Ishikawa (cell line): Measurements from ENCODE around the gene SMPD3.
A peak's percentile ranks its signal among the peaks of the same experiment; 100 is the strongest.

Experiments used
- CEBPB ChIP-seq: IDR thresholded peaks from 2 replicates; pipeline ENCODE4 v1.6.1; 2012
- EGR1 ChIP-seq: IDR thresholded peaks from 2 replicates; pipeline ENCODE4 v1.6.1; 2012
- FOXM1 ChIP-seq: IDR thresholded peaks from 2 replicates; pipeline ENCODE4 v1.6.1; 2012; ENCODE audit warnings: low read depth, borderline replicate concordance
- REST ChIP-seq: IDR thresholded peaks from 2 replicates; pipeline ENCODE4 v1.6.1; 2012; ENCODE audit warnings: low read depth, mild to moderate bottlenecking
- TAF1 ChIP-seq: IDR thresholded peaks from 2 replicates; pipeline ENCODE4 v1.6.1; 2012; ENCODE audit warnings: low read depth, mild to moderate bottlenecking
- TCF12 ChIP-seq: IDR thresholded peaks from 2 replicates; pipeline ENCODE4 v1.6.1; 2012; ENCODE audit warnings: low read depth
- TEAD4 ChIP-seq: IDR thresholded peaks from 2 replicates; pipeline ENCODE4 v1.6.1; 2012
- YY1 ChIP-seq: IDR thresholded peaks from 2 replicates; pipeline ENCODE4 v1.6.1; 2012; ENCODE audit warnings: low read depth
- TF ChIP-seq, protein P1 (sequence below): IDR thresholded peaks from 2 replicates; pipeline ENCODE4 v1.6.1; 2012
- TF ChIP-seq, protein P2 (sequence below): IDR thresholded peaks from 2 replicates; pipeline ENCODE4 v1.6.1; 2012

Gene SMPD3

DNA sequence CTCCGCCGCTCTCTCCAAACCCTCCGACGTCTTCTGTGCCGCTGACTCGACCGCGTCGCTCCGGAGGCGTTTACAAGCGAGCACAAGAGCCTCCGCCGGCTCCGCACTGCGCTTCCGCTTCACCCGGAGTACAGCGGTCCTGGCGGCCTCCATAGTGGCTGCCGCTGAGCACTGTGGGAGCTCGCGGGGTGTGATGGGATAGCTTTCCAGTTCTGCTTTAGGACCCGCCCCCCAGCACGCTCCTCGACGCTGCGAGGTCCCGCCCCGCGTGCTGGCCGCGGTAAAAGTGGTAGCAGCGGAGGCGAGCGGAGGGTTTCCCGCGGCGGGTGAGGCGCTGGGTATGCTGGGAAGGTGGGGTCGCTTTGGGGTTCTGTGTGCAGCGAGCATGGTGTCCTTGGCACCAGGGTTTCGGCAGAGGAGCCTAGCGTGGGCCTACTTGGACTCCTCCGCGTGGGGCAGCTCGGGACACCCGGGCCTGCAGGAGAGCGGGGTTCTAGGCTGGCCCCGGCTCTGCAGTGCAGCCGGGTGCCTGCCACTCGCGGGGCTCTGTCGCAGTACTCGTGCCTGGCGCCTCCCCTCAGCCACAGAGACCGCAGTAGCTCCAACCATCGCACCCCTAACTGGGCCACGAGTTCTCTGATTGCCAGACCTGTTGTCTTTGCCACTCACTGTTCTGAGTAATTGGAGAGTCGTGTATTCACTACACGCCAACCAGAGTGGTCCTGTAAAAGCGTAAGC is 137.4 kb downstream of the SMPD3 start, which contains the start of the genes PRMT7 and SLC7A6OS:
Gene PRMT7, plus strand, starts transcription at position 246 of the 738 bp plus-strand sequence. CDS start 4,961 bp downstream, outside the sequence.
Gene SLC7A6OS, minus strand, starts transcription at position 173 of the 738 bp plus-strand sequence. Its CDS starts 20 bp downstream, at position 153.
- TF ChIP-seq TEAD4 (0 out of 2 replicates have a peak, but pooled peaks have one; percentile 3), YY1 (peak; percentile 94), CEBPB (no peak), TCF12 (0 out of 2 replicates have a peak, but pooled peaks have one; percentile 48), TAF1 (peak; percentile 92), REST (0 out of 2 replicates have a peak, but pooled peaks have one; percentile 9), EGR1 (peak; percentile 53; the same call in 1 of the 2 replicates), FOXM1 (no peak)
- TF ChIP-seq, protein P1, sequence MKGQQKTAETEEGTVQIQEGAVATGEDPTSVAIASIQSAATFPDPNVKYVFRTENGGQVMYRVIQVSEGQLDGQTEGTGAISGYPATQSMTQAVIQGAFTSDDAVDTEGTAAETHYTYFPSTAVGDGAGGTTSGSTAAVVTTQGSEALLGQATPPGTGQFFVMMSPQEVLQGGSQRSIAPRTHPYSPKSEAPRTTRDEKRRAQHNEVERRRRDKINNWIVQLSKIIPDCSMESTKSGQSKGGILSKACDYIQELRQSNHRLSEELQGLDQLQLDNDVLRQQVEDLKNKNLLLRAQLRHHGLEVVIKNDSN, result no peak
- TF ChIP-seq, protein P2, sequence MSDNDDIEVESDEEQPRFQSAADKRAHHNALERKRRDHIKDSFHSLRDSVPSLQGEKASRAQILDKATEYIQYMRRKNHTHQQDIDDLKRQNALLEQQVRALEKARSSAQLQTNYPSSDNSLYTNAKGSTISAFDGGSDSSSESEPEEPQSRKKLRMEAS, result peak; percentile 79

- TF ChIP-seq, protein P1, result no peak
- no peak for TF ChIP-seq CEBPB
- TF ChIP-seq TCF12, result no peak
- TF ChIP-seq EGR1, result no peak
- peak; percentile 3; the same call in 1 of the 2 replicates for TF ChIP-seq TEAD4
These were observed 137.9 kb downstream of the SMPD3 start for GRCh38 chr16:68310437-68310773.

GRCh38 chr16:68309799-68310198 is 138.5 kb downstream of the SMPD3 start:
- TF ChIP-seq, protein P2, result no peak
- TF ChIP-seq TCF12, result no peak
